CD4-positive, alpha-beta T cell treated with Interleukin-17A for 1 hour (primary cell): Measurements from ENCODE around the gene C16orf96.
"Not testable (repeated sequence)": the region's sequence is repeated elsewhere in the genome, so short reads cannot be mapped to it uniquely, and the experiment has no call there.

Experiments used
- DNase-seq: peaks from one replicate; pipeline ENCODE4 v3.0.0-alpha.2; 2020

The C16orf96 gene

DNA sequence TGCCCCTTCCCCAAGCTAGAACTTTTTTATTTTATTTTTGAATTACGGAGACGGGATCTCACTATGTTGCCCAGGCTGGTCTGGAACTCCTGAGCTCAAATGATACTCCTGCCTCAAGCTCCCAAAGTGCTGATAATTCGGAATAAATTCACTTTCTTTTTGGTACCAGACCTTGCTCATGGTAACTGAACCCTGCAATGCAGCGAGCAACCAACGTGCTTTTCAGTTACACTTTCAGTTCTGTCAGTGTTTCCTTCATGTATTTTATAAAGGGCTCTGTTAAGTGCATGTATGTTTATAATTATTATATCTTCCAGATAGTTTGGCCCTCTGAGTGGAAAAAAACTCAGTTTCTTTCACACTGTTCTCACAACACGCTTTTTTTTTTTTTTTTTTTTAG, 13.9 kb downstream of the C16orf96 start:
- DNase-seq = no peak

GRCh38 chr16:4570688-4571321, 14.7 kb downstream of the C16orf96 start:
- no peak for DNase-seq

GRCh38 chr16:4572715-4573114, 16.6 kb downstream of the C16orf96 start:
- no peak for DNase-seq

DNA sequence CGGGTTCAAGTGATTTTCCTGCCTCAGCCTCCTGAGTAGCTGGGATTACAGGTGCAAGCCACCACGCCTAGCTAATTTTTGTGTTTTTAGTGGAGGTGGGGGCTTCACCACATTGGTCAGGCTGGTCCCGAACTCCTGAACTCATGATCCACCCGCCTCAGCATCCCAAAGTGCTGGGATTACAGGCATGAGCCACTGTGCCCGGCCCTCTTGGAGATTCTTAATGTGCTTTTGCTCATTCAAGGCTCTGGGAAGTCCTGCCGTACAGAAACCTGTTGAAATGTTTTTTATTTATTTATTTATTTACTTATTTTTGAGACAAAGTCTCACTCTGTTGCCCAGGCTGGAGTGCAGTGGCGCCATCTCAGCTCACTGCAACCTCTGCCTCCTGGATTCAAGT, 17.8 kb downstream of the C16orf96 start:
- DNase-seq = not testable (repeated sequence)

- DNase-seq = no peak
These were observed 19.0 kb downstream of the C16orf96 start for GRCh38 chr16:4574919-4575705.

- DNase-seq = no peak
These were observed 19.9 kb downstream of the C16orf96 start for GRCh38 chr16:4576008-4576407.

DNA sequence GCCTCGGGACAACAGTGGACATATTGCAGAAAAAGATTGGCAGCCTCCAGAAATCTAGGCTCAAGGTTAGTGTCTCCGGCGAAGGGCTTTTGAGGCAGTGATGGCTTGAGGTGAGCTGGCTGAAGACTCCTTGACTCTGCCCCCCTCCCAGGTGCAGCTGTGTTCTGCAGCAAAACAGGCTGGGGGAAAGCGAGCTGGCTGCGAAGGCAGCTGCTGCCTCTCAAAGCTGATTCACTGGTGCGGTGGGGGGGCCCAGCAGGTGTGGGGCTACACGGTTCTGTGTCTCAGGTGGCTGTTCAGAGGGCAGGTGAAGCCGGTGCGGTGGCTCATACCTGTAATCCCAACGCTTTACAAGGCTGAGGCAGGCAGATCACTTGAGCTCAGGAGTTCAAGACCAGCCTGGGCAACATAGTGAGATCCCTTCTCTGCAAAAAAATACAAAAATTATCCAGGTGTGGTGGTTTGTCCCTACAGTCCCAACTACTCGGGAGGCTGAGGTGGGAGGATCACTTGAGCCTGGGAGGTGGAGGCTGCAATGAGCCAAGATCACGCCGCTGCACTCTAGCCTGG, 22.9 kb downstream of the C16orf96 start:
- no peak for DNase-seq

GRCh38 chr16:4580250-4580649, 24.1 kb downstream of the C16orf96 start:
- no peak for DNase-seq

DNA sequence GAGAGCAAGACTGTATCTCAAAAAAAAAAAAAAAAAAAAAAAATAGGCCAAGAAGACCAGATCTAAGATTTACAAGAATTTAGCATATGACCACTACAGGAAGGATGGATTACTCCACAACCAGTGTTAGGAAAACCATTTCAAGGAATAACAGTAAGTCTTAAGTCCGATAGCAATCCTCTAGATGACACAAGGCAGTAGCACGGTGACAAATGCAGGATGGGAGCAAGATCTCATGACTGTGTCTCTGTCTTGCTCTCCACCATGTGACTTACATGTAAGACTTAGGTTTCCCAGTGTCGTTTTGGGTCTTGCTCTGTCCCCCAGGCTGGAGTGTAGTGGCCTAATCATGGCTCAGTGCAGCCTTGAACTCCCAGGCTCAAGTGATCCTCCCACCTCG, 27.8 kb downstream of the C16orf96 start:
- no peak for DNase-seq

- no peak for DNase-seq
These were observed 30.2 kb downstream of the C16orf96 start for GRCh38 chr16:4586291-4586690.

DNA sequence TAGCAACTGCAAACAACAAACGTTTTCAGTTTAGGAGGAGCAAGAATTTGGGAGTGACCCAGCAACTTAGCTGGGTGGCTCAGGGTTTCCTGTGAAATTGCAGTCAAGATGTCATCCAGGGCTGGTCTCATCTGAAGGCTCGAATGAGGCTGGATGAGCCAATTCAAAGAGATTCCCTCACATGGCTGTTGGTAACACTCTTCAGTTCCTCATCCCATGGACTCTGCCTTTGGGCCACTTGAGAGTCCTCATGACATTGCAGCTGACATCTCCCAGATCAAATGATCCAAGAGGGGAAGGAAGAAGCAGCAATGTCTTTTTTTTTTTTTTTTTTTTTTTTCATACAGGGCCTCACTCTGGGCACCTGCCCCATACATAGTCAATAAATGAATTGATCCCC, 32.2 kb downstream of the C16orf96 start:
- no peak for DNase-seq

GRCh38 chr16:4588961-4589360, 32.8 kb downstream of the C16orf96 start:
- DNase-seq = no peak

GRCh38 chr16:4591191-4591590, 35.1 kb downstream of the C16orf96 start:
- no peak for DNase-seq

GRCh38 chr16:4591706-4592470, 35.7 kb downstream of the C16orf96 start:
- no peak for DNase-seq

- no peak for DNase-seq
These were observed 36.9 kb downstream of the C16orf96 start for GRCh38 chr16:4593086-4593485.

DNA sequence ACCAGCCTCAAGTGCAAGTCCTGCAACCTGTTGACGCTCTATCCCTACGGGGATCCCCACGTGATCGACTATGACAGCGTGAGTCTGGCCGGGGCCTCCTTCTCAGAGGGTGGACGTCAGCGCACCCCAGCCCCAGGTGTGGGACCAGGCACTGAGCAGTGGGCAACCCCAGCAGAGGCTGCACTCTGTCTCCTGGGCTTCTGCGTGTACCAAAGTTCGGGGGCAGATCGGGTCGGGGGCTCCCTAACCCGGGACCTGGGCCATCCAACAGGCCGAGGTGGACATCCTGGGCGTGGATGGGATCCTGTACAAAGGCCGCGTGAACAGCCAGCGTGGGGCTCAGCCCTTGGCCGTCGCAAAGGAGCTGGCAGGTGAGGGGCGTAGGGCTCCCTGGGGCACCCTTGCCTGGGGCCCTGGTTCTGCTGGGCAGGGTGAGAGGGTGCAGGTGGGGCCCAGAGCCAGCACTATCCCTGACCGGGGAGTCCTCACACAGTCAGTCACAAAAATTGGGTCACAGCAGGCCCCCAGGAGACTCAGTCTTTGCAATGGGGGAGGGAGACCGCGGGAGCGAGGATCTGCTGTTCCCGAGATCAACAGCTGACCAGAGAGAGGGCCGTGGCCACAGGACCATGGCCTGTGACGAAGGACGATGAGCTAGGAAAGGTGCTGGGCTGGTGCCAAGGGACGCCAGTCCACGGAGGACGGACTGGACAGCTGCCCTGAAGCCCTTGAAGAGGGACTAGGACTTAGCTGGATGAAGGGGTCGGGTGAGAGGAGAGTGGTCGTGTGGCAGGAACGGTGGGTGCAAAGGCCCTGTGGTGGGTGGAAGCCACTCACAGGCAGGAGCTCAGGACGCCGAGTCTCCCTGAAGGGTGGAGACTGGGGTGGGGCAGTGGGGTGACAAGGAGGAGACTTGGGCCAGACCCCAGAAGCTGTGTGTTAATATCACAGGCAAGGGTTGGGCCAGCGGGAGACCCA, 38.6 kb downstream of the C16orf96 start:
- no peak for DNase-seq

DNA sequence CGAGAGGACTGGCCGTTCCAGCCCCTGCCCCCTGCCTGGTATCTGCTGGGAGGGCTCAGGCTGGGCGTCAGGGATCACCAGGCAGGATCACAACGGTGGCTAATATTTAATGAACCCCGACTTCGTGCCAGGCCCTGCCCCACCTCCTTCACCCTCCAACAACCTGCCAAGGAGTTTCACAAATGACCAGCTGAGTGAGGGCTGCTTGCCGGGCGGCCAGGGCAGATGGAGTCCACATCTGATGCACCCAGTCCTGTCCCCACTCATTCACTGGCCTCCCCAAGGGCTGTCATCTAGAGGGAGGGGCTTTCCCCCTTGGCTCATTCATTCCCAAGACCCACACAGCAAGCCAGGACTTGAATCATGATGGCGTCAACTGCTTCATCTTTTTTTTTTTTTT, 41.0 kb downstream of the C16orf96 start:
- DNase-seq = no peak

- no peak for DNase-seq
These were observed 42.9 kb downstream of the C16orf96 start for GRCh38 chr16:4599037-4599436.

- DNase-seq = no peak
These were observed 43.4 kb downstream of the C16orf96 start for GRCh38 chr16:4599545-4599944.

- no peak for DNase-seq
These were observed 45.1 kb downstream of the C16orf96 start for GRCh38 chr16:4601036-4601863.

DNA sequence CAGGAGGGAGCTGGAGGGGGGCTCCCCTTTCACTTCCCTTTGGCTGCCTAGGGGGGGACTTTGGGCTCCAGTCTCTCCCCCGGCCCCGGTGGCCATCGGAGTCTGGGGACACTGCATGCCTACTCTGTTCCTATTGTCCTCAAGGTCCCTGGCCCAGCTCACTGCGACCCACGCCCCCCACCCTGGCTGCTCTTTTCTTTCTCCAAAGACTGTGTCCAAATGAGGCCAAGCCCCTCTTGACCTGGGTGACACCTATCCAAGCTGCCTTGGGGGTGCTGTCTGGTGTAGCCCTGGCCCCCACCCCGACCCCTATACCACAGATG, 45.7 kb downstream of the C16orf96 start:
- no peak for DNase-seq

DNA sequence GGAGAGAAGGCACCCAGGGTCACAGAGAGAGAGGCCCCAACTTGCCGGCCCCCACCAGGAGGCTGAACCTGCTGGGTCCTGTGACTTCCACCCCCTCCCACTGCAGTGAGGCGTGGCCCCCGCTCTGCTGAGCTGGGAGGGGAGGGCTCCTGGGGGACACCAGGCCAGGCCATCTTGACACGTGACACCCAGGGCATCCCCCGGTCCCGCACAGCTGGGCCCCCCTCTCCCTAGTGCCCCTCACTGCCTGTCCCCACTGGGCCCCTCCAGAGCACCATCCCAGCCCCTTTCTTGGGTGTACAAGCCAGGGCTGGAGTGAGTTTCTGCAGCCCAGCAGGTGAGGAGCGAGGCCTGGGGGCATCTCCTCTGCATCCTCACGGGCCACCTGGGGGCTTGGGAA, 46.2 kb downstream of the C16orf96 start:
- no peak for DNase-seq
